ENCODE data around the gene EFNA5. TPM values are rescaled to one million over a fixed set of nuclear protein-coding genes. Genes with fewer than 3 reads are reported as not detected.

The EFNA5 gene
- total and polyA plus RNA-seq, 7 donors, result 0.32 to 5.4 (median 2.1) TPM

DNA sequence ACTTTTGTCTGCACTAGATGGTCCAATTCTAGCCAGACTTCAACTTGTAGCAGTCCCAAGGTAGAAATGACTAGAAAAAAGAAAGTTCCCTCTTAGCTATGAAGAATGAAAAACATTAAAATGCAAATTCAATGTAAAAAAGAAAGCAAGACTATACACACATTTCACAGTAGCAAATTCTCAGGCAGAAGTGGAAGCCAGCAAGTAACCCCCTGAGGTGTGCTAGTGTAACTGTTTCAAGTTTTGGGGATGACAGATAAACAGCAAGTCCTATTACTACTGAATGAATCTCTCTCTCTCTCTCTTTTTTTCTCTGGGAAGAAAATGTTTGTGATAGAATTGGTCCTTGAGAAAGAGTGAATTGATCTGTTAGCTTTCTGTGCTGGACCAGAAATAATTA lies 185.6 kb downstream of the EFNA5 start:
- intact Hi-C loops (cut with DNase I), result no loop called here
- Histone ChIP-seq H3K27me3 (ENCODE audit: insufficient read depth in 3 of 3, low read length in 2 of 3) (no peaks in the 10 kb centered on the region), H3K27ac (no peak overlapping the region), H3K4me1 (no peaks in the 10 kb centered on the region), H3K4me3 (no peak overlapping the region), H3K36me3 (ENCODE audit: insufficient read depth in 1 of 2, low read depth in 1 of 2) (no peaks in the 10 kb centered on the region), H3K9me3 (no peaks in the 10 kb centered on the region)
- TF ChIP-seq, protein P1, sequence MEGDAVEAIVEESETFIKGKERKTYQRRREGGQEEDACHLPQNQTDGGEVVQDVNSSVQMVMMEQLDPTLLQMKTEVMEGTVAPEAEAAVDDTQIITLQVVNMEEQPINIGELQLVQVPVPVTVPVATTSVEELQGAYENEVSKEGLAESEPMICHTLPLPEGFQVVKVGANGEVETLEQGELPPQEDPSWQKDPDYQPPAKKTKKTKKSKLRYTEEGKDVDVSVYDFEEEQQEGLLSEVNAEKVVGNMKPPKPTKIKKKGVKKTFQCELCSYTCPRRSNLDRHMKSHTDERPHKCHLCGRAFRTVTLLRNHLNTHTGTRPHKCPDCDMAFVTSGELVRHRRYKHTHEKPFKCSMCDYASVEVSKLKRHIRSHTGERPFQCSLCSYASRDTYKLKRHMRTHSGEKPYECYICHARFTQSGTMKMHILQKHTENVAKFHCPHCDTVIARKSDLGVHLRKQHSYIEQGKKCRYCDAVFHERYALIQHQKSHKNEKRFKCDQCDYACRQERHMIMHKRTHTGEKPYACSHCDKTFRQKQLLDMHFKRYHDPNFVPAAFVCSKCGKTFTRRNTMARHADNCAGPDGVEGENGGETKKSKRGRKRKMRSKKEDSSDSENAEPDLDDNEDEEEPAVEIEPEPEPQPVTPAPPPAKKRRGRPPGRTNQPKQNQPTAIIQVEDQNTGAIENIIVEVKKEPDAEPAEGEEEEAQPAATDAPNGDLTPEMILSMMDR (IDR thresholded peaks at IDR 0.05), result no peak
- DNase-seq (no peak), ATAC-seq (no peak)

DNA sequence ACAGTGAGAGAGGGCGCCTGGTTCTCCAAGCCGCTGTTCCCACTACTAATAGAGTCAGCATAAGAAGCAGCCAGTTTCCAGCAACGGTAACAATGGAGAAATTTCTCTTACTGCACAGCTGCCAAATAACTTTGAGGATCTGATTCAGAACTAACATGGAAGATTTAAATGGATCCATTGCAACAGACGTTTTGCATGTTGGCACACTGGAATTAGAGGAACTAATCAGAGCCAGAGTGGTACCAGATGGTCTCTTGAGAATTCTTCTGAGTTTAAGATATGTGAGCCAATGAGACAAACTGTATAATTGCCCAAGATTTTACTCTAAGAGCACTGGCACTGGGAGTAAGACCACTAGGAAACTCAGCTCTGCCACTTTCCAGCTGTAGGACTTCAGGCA lies 186.5 kb downstream of the EFNA5 start:
- H3K27me3 ChIP-seq (ENCODE audit: insufficient read depth in 3 of 3, low read length in 2 of 3), result no peaks in the 10 kb centered on the region
- no peaks in the 10 kb centered on the region for H3K9me3 ChIP-seq
- no peak overlapping the region for H3K4me3 ChIP-seq
- TF ChIP-seq, protein P1 (IDR thresholded peaks at IDR 0.05), result no peak
- H3K4me1 ChIP-seq, result no peaks in the 10 kb centered on the region
- 42 to 59% (median 54%) methylated on average over 4 of the region's 4 CpGs for WGBS, 3 donors
- intact Hi-C loops (cut with DNase I), result no loop called here
- no peaks in the 10 kb centered on the region for H3K36me3 ChIP-seq (ENCODE audit: insufficient read depth in 1 of 2, low read depth in 1 of 2)
- DNase-seq (no peak), ATAC-seq (no peak)
- H3K27ac ChIP-seq, result no peak overlapping the region

DNA sequence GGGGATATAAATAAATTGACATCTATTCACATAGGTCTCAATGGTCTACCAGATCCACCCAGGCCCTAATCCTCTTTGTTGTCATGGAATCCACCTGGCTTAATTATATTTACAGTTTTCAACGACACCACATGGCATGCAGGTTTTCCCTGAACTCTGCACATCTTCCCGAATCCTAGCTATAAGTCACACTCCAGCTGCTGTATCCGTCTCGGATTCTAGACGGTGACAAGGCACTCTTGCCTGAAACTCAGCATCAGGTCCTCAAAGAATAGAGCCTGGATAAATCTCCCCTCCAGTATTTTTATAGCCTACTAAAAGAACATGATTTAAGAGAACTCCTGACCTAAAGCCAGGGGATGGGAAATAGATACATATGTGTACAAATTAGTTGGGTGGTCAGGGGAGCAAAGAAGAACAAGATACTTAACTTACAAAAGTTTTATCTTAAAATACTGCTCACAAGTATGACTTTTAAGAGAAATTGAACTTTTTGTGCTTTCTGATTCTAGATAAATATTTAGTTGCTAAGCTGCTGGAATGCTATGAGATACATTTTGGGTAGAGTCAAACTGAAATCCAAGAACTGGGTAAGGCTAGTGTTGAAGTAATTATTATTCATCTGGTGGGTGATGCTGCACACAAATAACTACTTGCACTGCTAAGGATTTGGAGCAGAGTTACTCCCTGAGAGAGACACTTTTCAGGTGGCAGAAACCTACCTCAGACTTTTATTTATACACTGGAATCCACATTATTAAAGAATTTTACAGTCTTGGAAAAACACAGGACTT lies 187.3 kb downstream of the EFNA5 start:
- TF ChIP-seq, protein P1 (IDR thresholded peaks at IDR 0.05), result no peak
- DNase-seq, result no peak
- H3K4me3 ChIP-seq, result no peak overlapping the region
- ATAC-seq, result no peak
- H3K27me3 ChIP-seq (ENCODE audit: insufficient read depth in 3 of 3, low read length in 2 of 3), result no peaks in the 10 kb centered on the region
- no peak overlapping the region for H3K27ac ChIP-seq
- intact Hi-C loops (cut with DNase I), result no loop called here
- H3K9me3 ChIP-seq, result no peaks in the 10 kb centered on the region
- no peaks in the 10 kb centered on the region for H3K4me1 ChIP-seq
- H3K36me3 ChIP-seq (ENCODE audit: insufficient read depth in 1 of 2, low read depth in 1 of 2), result no peaks in the 10 kb centered on the region
- 35 to 48% (median 48%) methylated on average over 5 of the region's 5 CpGs for WGBS, 3 donors

DNA sequence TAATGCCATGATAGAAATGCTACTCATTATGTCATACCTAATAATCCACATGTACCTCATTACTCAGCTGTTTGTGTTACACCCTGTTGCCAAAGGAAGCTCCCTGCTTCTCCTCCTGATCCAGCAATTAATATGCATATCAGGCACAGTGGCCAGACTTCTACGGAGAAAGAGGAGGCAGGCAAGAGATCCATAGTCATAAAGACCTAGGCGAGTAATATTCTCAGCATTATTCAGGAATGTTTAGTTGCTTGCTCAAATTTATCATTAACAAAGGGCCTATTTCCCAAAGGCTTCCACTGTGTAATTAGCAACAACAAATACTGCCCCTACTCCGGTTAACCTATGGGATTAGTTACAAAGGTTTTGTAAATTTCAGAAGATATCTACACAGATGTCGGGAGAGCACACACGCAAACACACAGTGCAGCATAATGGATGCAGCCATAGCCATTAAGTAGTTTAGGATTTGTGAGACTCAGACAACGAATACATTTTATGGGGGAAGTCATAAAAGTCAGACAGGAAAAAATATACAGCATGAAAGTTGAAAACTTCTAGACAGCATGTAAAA lies 192.6 kb downstream of the EFNA5 start:
- Histone ChIP-seq H3K27me3 (ENCODE audit: insufficient read depth in 3 of 3, low read length in 2 of 3) (no peaks in the 10 kb centered on the region), H3K4me1 (no peaks in the 10 kb centered on the region), H3K9me3 (no peaks in the 10 kb centered on the region), H3K36me3 (ENCODE audit: insufficient read depth in 1 of 2, low read depth in 1 of 2) (no peaks in the 10 kb centered on the region), H3K4me3 (no peak overlapping the region), H3K27ac (no peak overlapping the region)
- intact Hi-C loops (cut with DNase I), result no loop called here
- no peak for DNase-seq
- TF ChIP-seq, protein P1 (IDR thresholded peaks at IDR 0.05), result no peak
- 67 to 74% (median 70%) methylated on average over 6 of the region's 6 CpGs for WGBS, 3 donors
- no peak for ATAC-seq

Measured in psoas muscle (tissue), 8 donors.